ENCODE results near the gene PRDM2.
"Not testable (repeated sequence)": the region's sequence is repeated elsewhere in the genome, so short reads cannot be mapped to it uniquely, and the experiment has no call there.

Gene PRDM2

GRCh38 chr1:13701271-13701640, 1.3 kb downstream of the PRDM2 start:
- no peak for DNase-seq (ENCODE audit: low spot score)

GRCh38 chr1:13702425-13703127, 2.6 kb downstream of the PRDM2 start:
- no peak for DNase-seq (ENCODE audit: low spot score)

GRCh38 chr1:13703128-13703513, 3.1 kb downstream of the PRDM2 start:
- no peak for DNase-seq (ENCODE audit: low spot score)

- DNase-seq (ENCODE audit: low spot score), result no peak
Observed at GRCh38 chr1:13703558-13704490, 3.8 kb downstream of the PRDM2 start.

DNA sequence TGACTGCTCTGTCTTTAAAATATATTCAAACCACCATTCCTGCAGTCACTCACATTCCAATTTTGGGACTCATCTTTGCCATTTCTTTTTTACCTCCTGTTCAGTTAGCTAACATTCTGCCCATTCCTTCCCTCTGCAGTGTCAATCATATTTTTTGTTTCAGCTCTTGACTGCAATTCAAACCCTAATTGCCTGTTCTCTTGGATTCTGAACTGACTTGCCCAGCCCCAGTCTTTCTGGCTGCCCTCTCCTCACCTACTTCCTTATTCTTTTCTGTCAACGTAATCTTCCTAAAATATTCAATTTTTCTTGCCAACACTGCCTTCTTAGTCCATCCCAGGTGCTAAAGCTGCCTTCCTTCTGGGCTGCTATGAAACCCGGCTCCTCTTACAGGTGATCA, 6.1 kb downstream of the PRDM2 start:
- no peak for DNase-seq (ENCODE audit: low spot score)

- no peak for DNase-seq (ENCODE audit: low spot score)
Observed at GRCh38 chr1:13707164-13707563, 7.2 kb downstream of the PRDM2 start.

DNA sequence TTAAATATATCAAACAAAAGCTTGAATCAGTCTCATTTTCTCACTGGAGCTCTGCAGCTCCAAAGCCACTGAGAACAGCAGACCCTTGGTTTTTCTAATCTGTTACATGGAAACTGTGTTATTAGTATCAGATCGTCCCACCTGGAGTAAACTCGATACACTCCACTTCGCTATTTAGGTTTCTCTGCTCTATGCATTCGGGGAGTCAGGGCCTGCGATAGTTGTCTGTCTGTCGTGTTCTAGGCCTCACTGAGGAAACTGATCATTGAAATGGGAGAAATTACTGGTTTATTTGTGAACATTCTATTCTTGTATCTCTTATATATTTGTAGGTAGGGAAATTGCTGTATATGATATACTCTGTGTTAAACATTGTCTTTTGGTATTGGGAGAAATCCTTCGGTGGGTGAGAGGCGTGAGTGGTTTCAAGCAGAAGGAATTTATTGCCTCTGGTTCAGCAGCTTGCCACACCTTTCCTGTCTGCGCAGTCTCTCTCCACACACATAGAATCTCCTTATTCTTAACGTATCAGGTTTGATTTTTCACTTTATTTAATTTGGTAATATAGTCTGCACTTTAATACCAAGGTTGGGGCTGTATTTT, 8.5 kb downstream of the PRDM2 start:
- DNase-seq (ENCODE audit: low spot score), result no peak

DNA sequence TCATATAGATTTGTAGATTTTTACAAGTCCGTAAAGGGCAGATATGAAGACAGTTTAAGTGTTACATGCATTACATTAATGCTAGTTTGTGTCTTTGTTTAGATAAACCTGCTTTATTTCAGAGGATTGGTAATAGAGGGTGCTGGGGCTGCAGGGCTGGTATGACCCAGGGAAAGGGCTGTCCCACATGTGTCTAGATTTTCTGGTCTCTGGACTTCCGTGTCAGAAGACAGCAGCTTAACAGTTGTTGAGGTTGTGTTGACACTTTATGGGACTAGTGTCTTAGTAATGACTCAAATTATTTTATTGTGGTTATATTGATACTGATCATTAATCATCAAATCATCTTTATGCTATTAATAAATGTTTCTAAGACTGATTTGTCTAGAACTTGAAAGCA, 10.1 kb downstream of the PRDM2 start:
- no peak for DNase-seq (ENCODE audit: low spot score)

DNA sequence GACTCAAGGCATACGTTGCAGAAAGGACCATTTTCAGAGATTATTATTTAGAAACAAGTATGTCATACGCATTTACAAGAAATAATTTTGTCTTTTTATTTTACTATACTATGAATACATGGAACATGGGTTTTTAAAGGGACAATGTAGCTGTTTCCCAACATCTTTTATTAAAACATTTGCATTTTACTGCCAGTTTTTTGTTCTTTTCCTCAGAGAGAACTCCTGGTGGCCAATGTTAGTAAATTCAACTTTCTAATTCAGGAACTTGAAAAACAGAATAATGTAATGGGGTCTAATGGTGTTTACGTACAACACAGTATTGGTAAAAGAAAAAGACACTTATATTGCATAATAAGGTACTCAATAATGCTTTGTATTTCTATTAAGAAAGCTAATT, 14.9 kb downstream of the PRDM2 start:
- DNase-seq (ENCODE audit: low spot score), result no peak

GRCh38 chr1:13715616-13716287, 15.8 kb downstream of the PRDM2 start:
- not testable (repeated sequence) for DNase-seq (ENCODE audit: low spot score)

DNA sequence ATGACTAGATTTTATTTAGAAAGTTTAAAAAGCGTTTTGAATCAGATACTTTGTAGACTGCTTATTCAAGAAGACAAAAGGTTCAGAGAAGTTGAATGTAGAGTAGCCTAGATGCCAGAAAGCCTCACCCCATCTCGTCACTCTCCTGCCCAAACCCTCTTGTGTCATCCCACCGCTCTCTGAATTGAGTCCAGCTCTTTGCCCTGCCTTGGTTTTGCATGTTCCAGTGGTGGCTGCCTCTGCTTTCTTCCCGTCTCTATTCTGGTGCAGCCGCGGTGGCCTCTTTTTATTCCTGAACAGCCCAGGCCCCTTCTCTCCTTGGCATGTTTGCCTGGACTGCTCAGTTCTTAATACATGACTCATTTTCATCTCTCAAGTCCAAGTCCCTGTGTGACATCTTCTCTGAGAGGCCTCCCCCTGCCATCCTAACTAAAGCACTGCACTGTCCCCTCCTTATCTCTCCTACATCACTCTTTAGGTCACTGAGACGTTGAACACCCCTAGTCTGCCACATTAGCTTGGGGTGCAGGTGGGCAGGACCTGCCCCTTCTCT, 22.9 kb downstream of the PRDM2 start:
- DNase-seq (ENCODE audit: low spot score), result no peak

GRCh38 chr1:13723810-13724209, 23.8 kb downstream of the PRDM2 start:
- DNase-seq (ENCODE audit: low spot score), result no peak

GRCh38 chr1:13725714-13726175, 25.8 kb downstream of the PRDM2 start:
- DNase-seq (ENCODE audit: low spot score), result no peak

- no peak for DNase-seq (ENCODE audit: low spot score)
Observed at GRCh38 chr1:13728091-13728715, 28.2 kb downstream of the PRDM2 start.

GRCh38 chr1:13730291-13730690, 30.3 kb downstream of the PRDM2 start:
- DNase-seq (ENCODE audit: low spot score), result no peak

DNA sequence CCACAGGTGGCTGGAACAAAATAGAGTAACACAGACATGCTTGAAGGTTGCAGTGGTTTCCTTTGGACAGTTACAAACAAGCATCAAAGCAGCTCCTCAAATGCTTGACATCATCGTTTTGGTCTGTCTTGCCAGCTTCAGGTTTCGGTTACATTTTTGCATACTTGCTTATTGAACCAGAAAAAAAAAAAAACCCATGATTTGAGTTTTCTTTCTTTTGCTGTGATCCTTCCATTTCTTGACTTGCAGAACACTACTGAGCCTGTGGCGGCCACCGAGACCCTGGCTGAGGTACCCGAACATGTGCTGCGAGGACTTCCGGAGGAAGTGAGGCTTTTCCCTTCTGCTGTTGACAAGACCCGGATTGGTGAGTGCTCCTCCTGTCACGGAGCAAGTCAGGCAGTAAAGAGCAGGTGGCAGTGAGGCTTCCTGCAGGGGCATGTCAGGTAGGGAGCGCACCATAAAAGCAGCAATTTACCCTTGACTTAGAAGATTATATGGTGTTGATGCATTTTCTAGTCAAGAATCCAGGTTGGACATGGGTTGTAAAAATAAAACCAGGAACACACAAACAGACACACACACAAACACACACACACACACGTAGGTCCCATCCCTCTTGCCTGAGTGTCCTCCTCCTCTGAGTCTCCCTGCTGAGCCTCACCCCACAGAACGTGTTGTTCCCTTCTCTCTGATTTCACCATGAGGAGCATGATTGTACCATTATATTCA, 30.9 kb downstream of the PRDM2 start:
- no peak for DNase-seq (ENCODE audit: low spot score)

- no peak for DNase-seq (ENCODE audit: low spot score)
Observed at GRCh38 chr1:13731897-13732296, 31.9 kb downstream of the PRDM2 start.

DNA sequence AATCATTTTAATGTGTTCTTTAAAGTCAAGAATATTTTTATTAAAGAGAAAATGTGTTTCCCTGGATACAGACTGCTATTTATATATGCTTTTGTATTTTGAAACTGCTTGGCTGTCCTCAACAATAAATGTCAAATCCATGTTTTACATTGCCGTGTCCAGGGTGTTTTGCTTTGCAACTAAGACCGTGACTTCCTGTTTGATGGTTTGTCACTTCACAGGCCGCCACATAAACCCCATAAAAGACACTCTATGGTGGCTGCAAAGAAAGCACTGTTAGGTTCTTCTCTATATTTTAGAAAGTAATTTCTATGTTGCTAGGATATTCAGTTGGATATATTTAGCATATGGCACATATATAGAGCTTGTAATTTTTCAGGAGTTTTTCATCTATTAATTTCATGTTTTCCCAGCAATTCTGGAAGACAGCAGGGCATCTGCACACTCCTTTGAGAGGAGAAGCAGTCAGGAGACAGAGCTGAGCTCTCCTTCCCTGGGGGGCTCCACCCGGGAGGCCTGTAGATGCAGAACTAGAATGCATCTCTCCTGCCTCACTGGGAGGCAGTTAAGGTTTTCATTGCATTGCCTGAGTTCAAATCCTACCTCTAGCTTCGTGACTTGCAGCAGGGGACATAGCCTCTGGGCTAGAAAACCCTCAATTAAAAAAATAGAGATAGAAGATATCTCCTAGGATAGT, 33.1 kb downstream of the PRDM2 start:
- no peak for DNase-seq (ENCODE audit: low spot score)

DNA sequence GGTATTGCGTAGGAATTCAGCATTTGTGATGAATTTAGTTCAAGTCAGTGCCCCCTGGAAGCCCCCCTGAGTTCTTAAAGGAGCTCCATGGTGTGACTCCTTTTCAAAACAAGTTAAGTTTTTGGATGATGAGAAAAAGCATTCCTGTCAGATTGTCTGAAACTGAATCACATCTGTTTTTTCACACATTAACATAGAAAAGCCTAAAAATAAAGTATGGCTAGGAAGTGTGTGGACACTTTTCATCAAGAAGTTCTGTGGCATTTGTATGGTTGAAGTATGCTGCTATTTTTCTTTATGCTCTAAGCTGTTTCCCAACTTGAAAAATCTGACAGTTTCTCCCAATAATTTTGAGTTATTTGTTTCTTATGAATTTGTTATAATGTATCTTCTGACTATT, 33.7 kb downstream of the PRDM2 start:
- no peak for DNase-seq (ENCODE audit: low spot score)
